Endothelial cell of umbilical vein (primary cell): ENCODE measurements around the gene RPL31. TPM values are rescaled to one million over a fixed set of nuclear protein-coding genes. Genes with fewer than 3 reads are reported as not detected.

Experiments
- BruUV-seq: library from RNA; stranded (reverse); fragments of 400-500 nt; replicated peaks from 2 replicates; lab custom pipeline; 2021; lab: Mats Ljungman, UMichigan
- CTCF ChIA-PET: fragments of 300-600, 350-600 bp; sonication (Branson Sonifier 250); formaldehyde crosslinking; loops from one replicate; lab custom pipeline; 2021; ENCODE audit warnings: antibody characterized with exemption, inconsistent platforms; lab: Charles Lee
- POLR2A ChIA-PET: fragments of 300-600, 350-600 bp; sonication (Branson Sonifier 250); formaldehyde crosslinking; loops from one replicate; lab custom pipeline; 2021; ENCODE audit warnings: antibody characterized with exemption, inconsistent platforms; lab: Charles Lee
- DNase-seq: peaks from one replicate; pipeline ENCODE4 v3.0.0-alpha.2; 2011; ENCODE audit warnings: low read depth, low spot score
- FAIRE-seq: peaks from 2 replicates; lab custom pipeline; 2011; peaks lifted over from hg19 to GRCh38; lab: Jason Lieb, UNC
- H2AFZ ChIP-seq: 2 replicates; pipeline ENCODE4 v1.6.0; 2012; ENCODE audit warnings: low read depth, low read length, control low read depth, inconsistent platforms
- H3K27ac ChIP-seq: 2 replicates; pipeline ENCODE4 v1.5.1; 2011; ENCODE audit warnings: low read depth, mild to moderate bottlenecking, control low read depth, low read length, moderate library complexity; ENCODE audit not compliant: insufficient read depth
- H3K27me3 ChIP-seq, 2 experiments: 2 replicates each; pipeline versions ENCODE4 v1.6.0 to v1.6.1; 2011; ENCODE audit warnings: low read length in 2 of 2, mixed read lengths in 1 of 2; ENCODE audit not compliant: control insufficient read depth in 2 of 2, insufficient read depth in 2 of 2
- H3K36me3 ChIP-seq, 2 experiments: 2 replicates in 1 of 2; 3 replicates in 1 of 2; pipeline ENCODE4 v1.5.1; 2011; ENCODE audit warnings: low read length in 2 of 2, mild to moderate bottlenecking in 1 of 2, moderate library complexity in 1 of 2; ENCODE audit not compliant: control insufficient read depth in 2 of 2, insufficient read depth in 2 of 2; ENCODE audit errors: extremely low read depth in 1 of 2
- H3K4me1 ChIP-seq: 3 replicates; pipeline ENCODE4 v1.5.1; 2011; ENCODE audit warnings: mild to moderate bottlenecking, low read length; ENCODE audit not compliant: control insufficient read depth, insufficient read depth; ENCODE audit errors: extremely low read depth
- H3K4me2 ChIP-seq: 2 replicates; pipeline ENCODE4 v1.6.1; 2011; ENCODE audit warnings: low read length, control low read depth, mixed read lengths; ENCODE audit not compliant: insufficient read depth
- H3K4me3 ChIP-seq, 3 experiments: fragments of 200-600 bp in 1 of 3; sonication (generic), shearing (Covaris generic) in 1 of 3; replicated peaks in 1 of 3; 2 replicates each; pipeline ENCODE4 v1.5.1; 2011 to 2016; ENCODE audit warnings: control low read depth in 3 of 3, low read length in 3 of 3, mild to moderate bottlenecking in 2 of 3, inconsistent platforms in 1 of 3, low read depth in 1 of 3, moderate library complexity in 1 of 3; ENCODE audit not compliant: insufficient read depth in 1 of 3
- H3K79me2 ChIP-seq: 2 replicates; pipeline ENCODE4 v1.6.0; 2012; ENCODE audit warnings: low read length, inconsistent platforms; ENCODE audit not compliant: control insufficient read depth, insufficient read depth
- H3K9ac ChIP-seq: replicated peaks from 2 replicates; pipeline ENCODE3; 2011; ENCODE audit warnings: low read length, control low read depth; ENCODE audit not compliant: insufficient read depth; ENCODE audit errors: extremely low read depth
- H3K9me1 ChIP-seq: replicated peaks from 3 replicates; pipeline ENCODE4 v1.6.0; 2011; ENCODE audit warnings: mild to moderate bottlenecking, low read length; ENCODE audit not compliant: control insufficient read depth, insufficient read depth; ENCODE audit errors: extremely low read depth
- H3K9me3 ChIP-seq: replicated peaks from 2 replicates; pipeline ENCODE4 v1.5.1; 2012; ENCODE audit warnings: low read length, inconsistent platforms; ENCODE audit not compliant: control insufficient read depth, insufficient read depth
- H4K20me1 ChIP-seq: replicated peaks from 2 replicates; pipeline ENCODE3; 2011; ENCODE audit warnings: mild to moderate bottlenecking, low read length; ENCODE audit not compliant: control insufficient read depth, insufficient read depth; ENCODE audit errors: extremely low read depth
- CTCF ChIP-seq, 2 donors: IDR thresholded peaks; 1 replicate in 1 of 2; 2 replicates in 1 of 2; pipeline ENCODE4 v1.5.1; 2011; ENCODE audit warnings: low read length in 2 of 2, mild to moderate bottlenecking in 2 of 2, moderate library complexity in 2 of 2, control low read depth in 1 of 2, inconsistent platforms in 1 of 2, low read depth in 1 of 2; ENCODE audit not compliant: insufficient read depth in 1 of 2; ENCODE audit errors: extremely low read depth in 1 of 2
- EZH2 ChIP-seq: IDR thresholded peaks from 2 replicates; pipeline ENCODE4 v1.6.1; 2012; ENCODE audit warnings: borderline replicate concordance, low read depth, mild to moderate bottlenecking, moderate library complexity, low read length, inconsistent platforms; ENCODE audit not compliant: severe bottlenecking
- FOS ChIP-seq: IDR thresholded peaks from 2 replicates; pipeline ENCODE4 v1.6.1; 2011; ENCODE audit warnings: mild to moderate bottlenecking, low read length, moderate library complexity, borderline replicate concordance; ENCODE audit not compliant: insufficient read depth
- GATA2 ChIP-seq: IDR thresholded peaks from 2 replicates; pipeline ENCODE4 v1.7.0; 2011; ENCODE audit warnings: low read depth, mild to moderate bottlenecking, moderate library complexity, mixed read lengths, low read length; ENCODE audit not compliant: insufficient read length, insufficient read depth
- JUN ChIP-seq: IDR thresholded peaks from 2 replicates; pipeline ENCODE4 v1.6.1; 2011; ENCODE audit warnings: borderline replicate concordance, low read depth; ENCODE audit not compliant: insufficient read length, insufficient read depth
- MAX ChIP-seq: IDR thresholded peaks from 2 replicates; pipeline ENCODE4 v1.6.1; 2011; ENCODE audit not compliant: insufficient read depth, insufficient read length
- MYC ChIP-seq: IDR thresholded peaks from one replicate; pipeline ENCODE4 v1.6.1; 2011; ENCODE audit warnings: mild to moderate bottlenecking, low read depth, low read length
- POLR2A ChIP-seq: IDR thresholded peaks from 2 replicates; pipeline ENCODE4 v1.6.1; 2012; ENCODE audit warnings: low read depth, mild to moderate bottlenecking, control low read depth, low read length
- POLR2AphosphoS5 ChIP-seq: IDR thresholded peaks from 2 replicates; pipeline ENCODE4 v1.6.1; 2012; ENCODE audit warnings: low read depth, mild to moderate bottlenecking, control low read depth, low read length, moderate library complexity; ENCODE audit not compliant: insufficient read depth
- dilution Hi-C: fragments of 300-500 bp; cut with MboI; formaldehyde crosslinking; loops from one replicate; pipeline ENCODE4 v1.15.0; 2019; ENCODE audit warnings: low sequenced_read_pairs; ENCODE audit not compliant: extremely low pct_ligation_motif_present
- intact Hi-C: fragments of 100-400 bp; cut with micrococcal nuclease; formaldehyde crosslinking; loops from one replicate; pipeline ENCODE4 v1.10.0; 2022
- polyA plus RNA-seq, 4 experiments: library from polyadenylated mRNA; depleted of rRNA in 3 of 4; stranded (reverse) in 3 of 4; unstranded in 1 of 4; fragments of >200 nt; gene quantifications; 2 replicates each; pipeline versions ENCODE4 v1.2.1 to v1.2.3, GENCODE V29; 2011 to 2012; ENCODE audit warnings: missing spikeins in 1 of 4
- total RNA-seq: library from RNA; stranded (reverse); gene quantifications from 2 replicates; pipeline ENCODE4 v1.2.3, GENCODE V29; 2021

The RPL31 gene
- total and polyA plus RNA-seq, 2 donors (not counting 3 experiments of a cell fraction or from before 2014, with no cell fraction given): 1,137 to 1,355 TPM

- H4K20me1 ChIP-seq: no peaks in the 10 kb centered on the region
- H3K4me1 ChIP-seq: peaks cover 5% of the 10 kb centered on the region
- peaks cover 0 to 24% of the 10 kb centered on the region in 2 experiments for H3K36me3 ChIP-seq
- no peak overlapping the region for H2AFZ ChIP-seq
- H3K9me1 ChIP-seq: no peaks in the 10 kb centered on the region
- H3K4me2 ChIP-seq: no peak overlapping the region
- H3K9me3 ChIP-seq: no peaks in the 10 kb centered on the region
- DNase-seq (no peak), FAIRE-seq (no peak)
- intact Hi-C loops (loop anchor here (10.0 kb wide), 1 partner anchor 564 kb away; no protein-coding TSS in a partner anchor), dilution Hi-C loops (no loop called here)
- POLR2A ChIA-PET: no interaction called here
- CTCF ChIA-PET: interaction anchor here (4.3 kb wide), 1 partner anchor 259 kb away, joined by 104 read pairs; no protein-coding TSS in a partner anchor
- TF ChIP-seq MYC: no peak
- TF ChIP-seq CTCF (IDR thresholded peaks at IDR 0.05; ENCODE audit: extremely low read depth in 1 of 2, insufficient read depth in 1 of 2, low read depth in 1 of 2, low read length in 2 of 2): no peak
- TF ChIP-seq FOS: no peak
- no peak for TF ChIP-seq EZH2
- TF ChIP-seq GATA2: no peak
- no peak for TF ChIP-seq MAX
- no peak for TF ChIP-seq JUN
- TF ChIP-seq POLR2AphosphoS5: no peak
- TF ChIP-seq POLR2A: no peak
- H3K27me3 ChIP-seq: no peaks in the 10 kb centered on the region
- H3K79me2 ChIP-seq: no peaks in the 10 kb centered on the region
- no peak overlapping the region for H3K9ac ChIP-seq
- H3K27ac ChIP-seq: no peak overlapping the region
- no peak overlapping the region for H3K4me3 ChIP-seq
- no TSS peak for BruUV-seq
Measured at GRCh38 chr2:100988630-100989417, 13.3 kb upstream of the RPL31 start.
